Measurements from ENCODE around the gene NKX3-2.

The NKX3-2 gene

GRCh38 chr4:13544606-13545393 lies 492 bp upstream of the NKX3-2 start:
- DNase-seq, result no peak

- DNase-seq, result no peak
These were observed 1.1 kb downstream of the NKX3-2 start for GRCh38 chr4:13543032-13543838.

DNA sequence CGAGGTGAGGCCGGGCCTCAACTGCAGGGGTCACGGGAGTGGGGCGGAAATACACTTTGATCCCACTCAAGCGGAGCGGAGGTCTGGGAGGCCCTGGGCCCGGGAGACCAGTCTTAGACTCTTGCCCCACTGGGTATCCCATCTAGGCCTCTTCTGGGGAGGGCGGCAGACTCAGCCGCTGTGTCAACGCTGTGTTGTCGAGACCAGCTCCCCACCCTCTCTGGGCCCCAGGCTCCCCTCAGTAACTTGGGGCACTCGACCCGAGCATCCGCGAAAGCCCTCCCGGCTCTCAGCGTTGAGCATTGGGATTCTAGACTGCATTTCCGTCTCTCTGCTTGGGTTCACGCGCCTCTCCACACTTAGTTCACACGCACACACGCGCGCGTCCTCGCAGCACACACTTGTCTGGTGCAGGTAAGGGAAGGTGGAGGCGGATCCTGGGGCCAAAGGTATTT lies 1.7 kb downstream of the NKX3-2 start:
- DNase-seq, result no peak

DNA sequence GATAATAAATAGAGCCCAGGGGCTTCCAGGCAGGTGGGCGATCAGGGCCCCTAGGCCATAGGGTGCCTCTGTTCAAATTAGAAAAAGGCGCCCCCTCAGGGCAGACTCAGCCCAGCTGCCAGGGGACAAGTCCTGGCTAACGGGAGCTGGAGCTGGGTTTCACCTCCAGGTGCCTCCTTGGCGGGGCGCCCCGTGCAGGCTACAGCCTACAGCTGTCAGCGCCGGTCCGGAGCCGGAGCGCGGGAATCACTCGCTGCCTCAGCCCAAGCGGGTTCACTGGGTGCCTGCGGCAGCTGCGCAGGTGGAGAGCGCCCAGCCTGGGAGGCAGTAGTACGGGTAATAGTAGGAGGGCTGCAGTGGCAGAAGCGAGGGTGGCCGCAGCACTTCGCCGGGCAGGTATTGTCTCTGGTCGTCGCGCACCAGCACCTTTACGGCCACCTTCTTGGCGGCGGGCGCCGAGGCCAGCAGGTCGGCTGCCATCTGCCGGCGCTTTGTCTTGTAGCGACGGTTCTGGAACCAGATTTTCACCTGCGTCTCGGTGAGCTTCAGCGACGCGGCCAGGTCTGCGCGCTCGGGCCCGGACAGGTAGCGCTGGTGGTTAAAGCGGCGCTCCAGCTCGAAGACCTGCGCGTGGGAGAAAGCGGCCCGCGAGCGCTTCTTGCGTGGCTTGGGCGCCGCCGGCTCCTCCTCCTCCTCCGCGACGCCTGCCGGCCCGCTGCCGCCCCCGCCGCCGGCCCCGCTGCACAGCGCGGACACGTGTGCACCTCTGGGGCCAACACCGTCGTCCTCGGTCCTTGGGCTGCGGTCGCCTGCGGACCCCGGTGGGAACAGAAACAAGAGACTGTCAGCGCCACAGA lies 2.4 kb downstream of the NKX3-2 start:
- DNase-seq, result no peak

DNA sequence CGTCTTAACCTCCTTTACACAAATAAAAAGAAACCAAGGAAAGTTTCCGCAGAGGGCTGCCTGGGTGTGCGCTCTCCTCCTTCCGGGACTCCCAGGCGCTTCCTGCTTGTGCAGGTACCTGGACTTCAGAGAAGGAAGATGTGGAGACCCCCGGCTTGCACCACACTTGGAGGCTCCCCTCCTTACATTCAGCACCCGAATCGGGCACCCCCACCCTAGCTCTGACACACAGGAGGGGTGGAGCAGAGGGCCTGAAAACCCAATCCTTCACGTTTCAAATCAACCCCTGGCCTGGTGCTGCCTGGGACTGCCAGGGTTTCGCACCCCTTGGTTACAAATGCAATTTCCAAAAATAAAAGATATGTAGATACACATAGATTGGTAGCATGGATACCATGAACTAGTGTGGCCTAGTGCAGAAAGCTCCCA lies 3.1 kb downstream of the NKX3-2 start:
- no peak for DNase-seq

DNA sequence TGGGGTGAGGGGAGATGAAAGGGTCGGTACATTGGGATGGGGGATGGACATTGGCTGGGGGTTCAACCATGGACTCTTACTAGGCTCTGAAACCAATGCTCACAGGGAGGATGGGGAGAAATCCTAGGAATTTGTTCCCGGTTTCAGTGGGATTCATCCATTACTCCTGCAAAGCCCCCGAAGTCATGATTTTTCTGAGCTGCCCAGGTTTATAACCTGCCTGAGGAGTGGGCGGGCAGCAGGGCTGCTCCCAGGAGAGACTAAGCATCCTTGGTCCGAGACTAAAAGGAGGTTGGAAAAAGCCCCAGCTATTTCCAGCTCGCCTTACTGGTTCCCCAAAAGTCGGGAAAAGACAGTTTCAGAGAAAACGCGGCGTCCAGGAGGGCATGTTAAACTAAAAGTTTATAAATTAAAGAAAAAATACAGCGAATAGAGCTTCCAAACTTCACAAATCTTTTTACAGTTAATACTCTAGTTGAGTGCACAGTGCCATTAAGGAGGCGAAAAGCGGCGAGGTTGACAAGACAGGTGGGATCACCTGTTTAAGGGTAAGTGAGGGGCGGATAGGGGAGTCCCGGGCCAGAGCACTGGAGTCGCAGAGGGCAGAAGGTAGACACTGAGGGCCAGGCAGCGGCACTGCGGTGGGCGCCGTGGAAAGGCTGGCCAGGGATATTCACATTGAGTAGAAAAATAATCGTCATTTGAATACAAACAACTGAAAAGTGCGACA lies 3.7 kb downstream of the NKX3-2 start:
- DNase-seq, result no peak

GRCh38 chr4:13539619-13540445 lies 4.5 kb downstream of the NKX3-2 start:
- no peak for DNase-seq

DNA sequence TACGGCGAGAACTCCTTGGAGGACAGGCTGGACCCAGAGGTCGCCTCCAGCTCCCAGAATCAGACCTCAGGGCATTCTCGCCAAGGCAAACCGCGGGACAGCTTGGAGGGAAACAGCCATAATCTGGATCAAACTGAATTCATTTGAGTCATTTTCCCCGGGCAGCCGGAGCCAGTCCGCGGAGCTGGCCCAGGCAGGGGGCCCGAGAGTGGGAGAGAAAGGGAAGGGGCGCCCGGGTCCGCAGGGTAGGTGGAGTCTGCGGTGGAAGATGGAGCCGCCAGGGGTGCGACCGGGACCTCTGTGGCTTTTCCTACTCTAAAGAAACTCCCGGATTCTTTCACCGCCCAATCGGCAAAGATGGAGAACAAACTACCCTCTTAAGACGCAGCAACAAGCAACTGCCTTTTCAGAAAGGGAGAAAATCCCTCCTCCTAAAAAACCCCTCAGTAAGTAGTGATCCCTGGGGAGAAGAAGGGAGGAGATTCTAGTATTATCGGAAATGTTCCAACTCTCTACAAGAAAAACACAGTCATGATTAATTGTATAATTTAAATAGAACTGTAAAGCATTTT lies 5.2 kb downstream of the NKX3-2 start:
- no peak for DNase-seq

DNA sequence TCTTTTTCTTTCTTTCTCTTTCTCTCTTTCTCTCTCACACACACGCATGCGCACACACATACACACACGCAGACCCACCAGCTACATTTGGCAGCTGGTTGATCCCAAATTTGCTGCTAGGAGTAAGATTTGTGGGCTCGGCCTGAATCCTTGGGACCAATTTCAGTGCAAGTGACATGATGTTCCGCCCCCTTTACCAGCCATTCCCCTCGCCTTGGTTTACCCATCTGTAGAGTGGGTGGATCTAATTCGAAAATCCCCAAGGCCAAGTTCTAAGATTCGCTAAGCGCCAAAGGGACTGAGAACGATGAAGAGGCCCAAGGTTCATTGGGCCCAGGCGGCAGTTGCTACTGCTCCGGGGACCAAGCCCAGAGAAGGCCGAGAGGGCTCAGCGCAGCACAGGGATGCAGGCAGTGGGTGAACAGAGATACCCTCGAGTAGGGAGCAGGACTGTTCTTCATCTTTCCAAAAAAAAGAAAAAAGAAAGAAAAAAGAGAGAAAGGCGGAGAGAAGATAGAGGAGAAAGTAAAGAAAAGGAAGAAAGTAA lies 5.8 kb downstream of the NKX3-2 start:
- no peak for DNase-seq

GRCh38 chr4:13537832-13538177 lies 6.5 kb downstream of the NKX3-2 start:
- DNase-seq, result no peak

DNA sequence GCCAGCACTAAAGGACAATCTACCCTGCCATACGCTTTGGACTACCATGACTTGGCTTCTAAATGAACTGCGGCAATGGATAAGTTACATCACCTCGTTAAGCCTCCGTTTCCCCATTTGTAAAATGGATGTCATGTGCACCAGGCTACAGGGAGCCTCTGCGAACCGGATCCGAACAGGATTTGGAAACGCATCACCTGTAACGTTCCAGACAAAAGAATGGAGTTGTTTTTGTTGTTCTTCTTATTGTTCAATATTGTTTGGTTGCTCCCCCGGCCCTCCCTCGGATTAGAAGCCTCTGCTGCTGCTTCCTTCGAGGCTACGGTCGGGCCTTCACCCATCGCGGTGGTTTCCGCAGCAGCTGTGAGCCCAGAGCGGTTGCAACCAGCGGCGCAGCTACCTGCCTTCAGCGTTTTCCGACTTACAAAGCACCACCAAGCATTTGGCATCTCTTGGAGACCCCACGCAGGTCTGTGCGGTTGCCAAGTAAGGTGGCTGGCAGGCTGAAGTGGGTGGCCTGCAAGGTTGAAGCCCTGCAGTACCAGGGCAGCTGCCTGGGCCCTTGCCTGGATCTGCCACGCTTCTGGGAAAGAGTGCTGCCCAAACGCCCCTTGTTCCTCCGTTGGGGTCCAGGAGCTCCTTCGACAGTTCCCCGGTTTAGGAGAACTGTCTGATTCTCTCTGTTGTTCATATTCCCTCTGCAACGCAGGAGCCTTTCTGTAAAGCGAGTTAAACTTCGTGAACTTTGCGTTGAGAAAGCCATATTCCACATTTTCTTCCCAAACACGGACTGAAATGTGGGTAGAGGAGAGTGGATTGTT lies 7.1 kb downstream of the NKX3-2 start:
- DNase-seq, result no peak

- no peak for DNase-seq
These were observed 7.7 kb downstream of the NKX3-2 start for GRCh38 chr4:13536607-13537006.

DNA sequence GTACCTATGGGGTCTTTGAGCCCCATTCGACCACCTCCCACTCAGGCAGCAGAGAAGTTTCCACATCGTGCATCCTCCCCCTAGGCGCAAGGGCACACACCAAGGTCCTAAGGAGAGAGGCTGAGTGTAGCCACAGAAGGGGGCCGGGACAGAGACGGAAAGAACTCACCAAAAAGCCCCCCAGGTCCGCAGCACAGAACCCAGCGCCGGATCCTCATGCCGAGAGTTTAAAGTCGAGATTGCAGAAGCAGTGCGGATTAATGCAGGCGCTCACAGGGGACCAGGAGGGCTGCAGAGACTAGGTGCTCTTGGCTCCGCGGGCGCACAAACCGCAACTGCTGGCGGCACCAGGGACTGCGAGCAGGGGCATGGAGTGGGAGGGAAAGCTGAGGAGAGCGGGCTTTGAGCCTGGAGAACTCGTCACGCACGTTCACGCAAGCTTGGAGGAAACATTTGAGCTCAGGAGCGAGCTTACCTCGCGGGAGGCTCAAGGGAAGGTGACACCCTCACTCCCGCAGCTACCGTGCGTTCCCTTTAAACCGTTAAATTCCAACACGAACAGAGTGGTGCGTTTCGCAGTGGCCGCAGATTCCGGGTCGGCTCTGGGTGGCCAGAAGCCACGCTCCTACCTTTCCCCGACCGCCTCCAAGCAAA lies 8.5 kb downstream of the NKX3-2 start:
- no peak for DNase-seq

GRCh38 chr4:13535118-13535517 lies 9.2 kb downstream of the NKX3-2 start:
- no peak for DNase-seq

DNA sequence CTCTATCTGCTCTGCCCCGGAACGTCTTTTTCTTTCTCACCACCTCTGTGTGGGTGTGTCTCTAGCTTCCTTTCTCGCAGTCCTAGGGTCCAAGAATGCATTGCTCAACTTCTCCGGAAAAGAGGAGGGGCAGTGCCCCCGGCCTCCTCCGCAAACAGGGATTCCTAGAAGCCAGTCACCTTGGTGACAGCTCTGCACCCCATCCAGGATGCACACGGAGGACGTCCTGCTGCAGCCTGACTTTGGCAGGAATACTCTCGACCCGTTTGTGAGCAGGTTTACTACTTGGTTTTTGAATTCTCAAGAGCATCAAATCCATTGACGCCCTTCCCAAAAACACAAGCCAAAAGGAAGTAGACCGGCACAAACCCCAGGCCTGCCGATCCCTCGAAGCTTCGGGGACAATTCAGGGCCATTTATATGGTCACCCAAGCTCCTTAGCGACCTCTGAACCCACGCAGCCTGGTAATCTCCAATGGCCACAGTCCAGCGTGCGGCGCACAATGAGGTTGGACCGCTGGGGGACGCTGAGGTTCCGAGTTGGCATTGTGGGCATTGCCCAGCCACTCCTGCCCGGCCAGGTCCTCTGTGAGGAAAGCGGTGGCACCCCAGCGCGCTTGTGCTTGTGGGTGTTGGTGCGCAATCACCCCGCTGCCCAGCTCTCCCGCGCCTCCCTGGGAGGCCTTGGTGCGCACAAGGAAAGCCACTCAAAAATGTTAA lies 9.8 kb downstream of the NKX3-2 start:
- no peak for DNase-seq

GRCh38 chr4:13533670-13534343 lies 10.5 kb downstream of the NKX3-2 start:
- no peak for DNase-seq

GRCh38 chr4:13531625-13531998 lies 12.7 kb downstream of the NKX3-2 start:
- DNase-seq, result no peak
